Endothelial cell of umbilical vein (primary cell): ENCODE data around the gene FAM222A. TPM values are rescaled to one million over a fixed set of nuclear protein-coding genes. Genes with fewer than 3 reads are reported as not detected.

Experiments
- BruUV-seq: library from RNA; stranded (reverse); fragments of 400-500 nt; replicated peaks from 2 replicates; lab custom pipeline; 2021; lab: Mats Ljungman, UMichigan
- CTCF ChIA-PET: fragments of 300-600, 350-600 bp; sonication (Branson Sonifier 250); formaldehyde crosslinking; loops from one replicate; lab custom pipeline; 2021; ENCODE audit warnings: antibody characterized with exemption, inconsistent platforms; lab: Charles Lee
- POLR2A ChIA-PET: fragments of 300-600, 350-600 bp; sonication (Branson Sonifier 250); formaldehyde crosslinking; loops from one replicate; lab custom pipeline; 2021; ENCODE audit warnings: antibody characterized with exemption, inconsistent platforms; lab: Charles Lee
- DNase-seq: peaks from one replicate; pipeline ENCODE4 v3.0.0-alpha.2; 2011; ENCODE audit warnings: low read depth, low spot score
- FAIRE-seq: peaks from 2 replicates; lab custom pipeline; 2011; peaks lifted over from hg19 to GRCh38; lab: Jason Lieb, UNC
- H2AFZ ChIP-seq: 2 replicates; pipeline ENCODE4 v1.6.0; 2012; ENCODE audit warnings: low read depth, low read length, control low read depth, inconsistent platforms
- H3K27ac ChIP-seq: 2 replicates; pipeline ENCODE4 v1.5.1; 2011; ENCODE audit warnings: low read depth, mild to moderate bottlenecking, control low read depth, low read length, moderate library complexity; ENCODE audit not compliant: insufficient read depth
- H3K27me3 ChIP-seq, 2 experiments: 2 replicates each; pipeline versions ENCODE4 v1.6.0 to v1.6.1; 2011; ENCODE audit warnings: low read length in 2 of 2, mixed read lengths in 1 of 2; ENCODE audit not compliant: control insufficient read depth in 2 of 2, insufficient read depth in 2 of 2
- H3K36me3 ChIP-seq, 2 experiments: 2 replicates in 1 of 2; 3 replicates in 1 of 2; pipeline ENCODE4 v1.5.1; 2011; ENCODE audit warnings: low read length in 2 of 2, mild to moderate bottlenecking in 1 of 2, moderate library complexity in 1 of 2; ENCODE audit not compliant: control insufficient read depth in 2 of 2, insufficient read depth in 2 of 2; ENCODE audit errors: extremely low read depth in 1 of 2
- H3K4me1 ChIP-seq: 3 replicates; pipeline ENCODE4 v1.5.1; 2011; ENCODE audit warnings: mild to moderate bottlenecking, low read length; ENCODE audit not compliant: control insufficient read depth, insufficient read depth; ENCODE audit errors: extremely low read depth
- H3K4me2 ChIP-seq: 2 replicates; pipeline ENCODE4 v1.6.1; 2011; ENCODE audit warnings: low read length, control low read depth, mixed read lengths; ENCODE audit not compliant: insufficient read depth
- H3K4me3 ChIP-seq, 3 experiments: fragments of 200-600 bp in 1 of 3; sonication (generic), shearing (Covaris generic) in 1 of 3; replicated peaks in 1 of 3; 2 replicates each; pipeline ENCODE4 v1.5.1; 2011 to 2016; ENCODE audit warnings: control low read depth in 3 of 3, low read length in 3 of 3, mild to moderate bottlenecking in 2 of 3, inconsistent platforms in 1 of 3, low read depth in 1 of 3, moderate library complexity in 1 of 3; ENCODE audit not compliant: insufficient read depth in 1 of 3
- H3K79me2 ChIP-seq: 2 replicates; pipeline ENCODE4 v1.6.0; 2012; ENCODE audit warnings: low read length, inconsistent platforms; ENCODE audit not compliant: control insufficient read depth, insufficient read depth
- H3K9ac ChIP-seq: replicated peaks from 2 replicates; pipeline ENCODE3; 2011; ENCODE audit warnings: low read length, control low read depth; ENCODE audit not compliant: insufficient read depth; ENCODE audit errors: extremely low read depth
- H3K9me1 ChIP-seq: replicated peaks from 3 replicates; pipeline ENCODE4 v1.6.0; 2011; ENCODE audit warnings: mild to moderate bottlenecking, low read length; ENCODE audit not compliant: control insufficient read depth, insufficient read depth; ENCODE audit errors: extremely low read depth
- H3K9me3 ChIP-seq: replicated peaks from 2 replicates; pipeline ENCODE4 v1.5.1; 2012; ENCODE audit warnings: low read length, inconsistent platforms; ENCODE audit not compliant: control insufficient read depth, insufficient read depth
- H4K20me1 ChIP-seq: replicated peaks from 2 replicates; pipeline ENCODE3; 2011; ENCODE audit warnings: mild to moderate bottlenecking, low read length; ENCODE audit not compliant: control insufficient read depth, insufficient read depth; ENCODE audit errors: extremely low read depth
- CTCF ChIP-seq, 2 donors: IDR thresholded peaks; 1 replicate in 1 of 2; 2 replicates in 1 of 2; pipeline ENCODE4 v1.5.1; 2011; ENCODE audit warnings: low read length in 2 of 2, mild to moderate bottlenecking in 2 of 2, moderate library complexity in 2 of 2, control low read depth in 1 of 2, inconsistent platforms in 1 of 2, low read depth in 1 of 2; ENCODE audit not compliant: insufficient read depth in 1 of 2; ENCODE audit errors: extremely low read depth in 1 of 2
- EZH2 ChIP-seq: IDR thresholded peaks from 2 replicates; pipeline ENCODE4 v1.6.1; 2012; ENCODE audit warnings: borderline replicate concordance, low read depth, mild to moderate bottlenecking, moderate library complexity, low read length, inconsistent platforms; ENCODE audit not compliant: severe bottlenecking
- FOS ChIP-seq: IDR thresholded peaks from 2 replicates; pipeline ENCODE4 v1.6.1; 2011; ENCODE audit warnings: mild to moderate bottlenecking, low read length, moderate library complexity, borderline replicate concordance; ENCODE audit not compliant: insufficient read depth
- GATA2 ChIP-seq: IDR thresholded peaks from 2 replicates; pipeline ENCODE4 v1.7.0; 2011; ENCODE audit warnings: low read depth, mild to moderate bottlenecking, moderate library complexity, mixed read lengths, low read length; ENCODE audit not compliant: insufficient read length, insufficient read depth
- JUN ChIP-seq: IDR thresholded peaks from 2 replicates; pipeline ENCODE4 v1.6.1; 2011; ENCODE audit warnings: borderline replicate concordance, low read depth; ENCODE audit not compliant: insufficient read length, insufficient read depth
- MYC ChIP-seq: IDR thresholded peaks from one replicate; pipeline ENCODE4 v1.6.1; 2011; ENCODE audit warnings: mild to moderate bottlenecking, low read depth, low read length
- POLR2A ChIP-seq: IDR thresholded peaks from 2 replicates; pipeline ENCODE4 v1.6.1; 2012; ENCODE audit warnings: low read depth, mild to moderate bottlenecking, control low read depth, low read length
- POLR2AphosphoS5 ChIP-seq: IDR thresholded peaks from 2 replicates; pipeline ENCODE4 v1.6.1; 2012; ENCODE audit warnings: low read depth, mild to moderate bottlenecking, control low read depth, low read length, moderate library complexity; ENCODE audit not compliant: insufficient read depth
- dilution Hi-C: fragments of 300-500 bp; cut with MboI; formaldehyde crosslinking; loops from one replicate; pipeline ENCODE4 v1.15.0; 2019; ENCODE audit warnings: low sequenced_read_pairs; ENCODE audit not compliant: extremely low pct_ligation_motif_present
- intact Hi-C: fragments of 100-400 bp; cut with micrococcal nuclease; formaldehyde crosslinking; loops from one replicate; pipeline ENCODE4 v1.10.0; 2022
- polyA plus RNA-seq, 4 experiments: library from polyadenylated mRNA; depleted of rRNA in 3 of 4; stranded (reverse) in 3 of 4; unstranded in 1 of 4; fragments of >200 nt; gene quantifications; 2 replicates each; pipeline versions ENCODE4 v1.2.1 to v1.2.3, GENCODE V29; 2011 to 2012; ENCODE audit warnings: missing spikeins in 1 of 4
- total RNA-seq: library from RNA; stranded (reverse); gene quantifications from 2 replicates; pipeline ENCODE4 v1.2.3, GENCODE V29; 2021
- TF ChIP-seq, protein P1 (sequence below): IDR thresholded peaks from 2 replicates; pipeline ENCODE4 v1.6.1; 2011; ENCODE audit not compliant: insufficient read depth, insufficient read length

The FAM222A gene
- total and polyA plus RNA-seq, 2 donors (not counting 3 experiments of a cell fraction or from before 2014, with no cell fraction given), result 0.62 to 1.7 TPM

DNA sequence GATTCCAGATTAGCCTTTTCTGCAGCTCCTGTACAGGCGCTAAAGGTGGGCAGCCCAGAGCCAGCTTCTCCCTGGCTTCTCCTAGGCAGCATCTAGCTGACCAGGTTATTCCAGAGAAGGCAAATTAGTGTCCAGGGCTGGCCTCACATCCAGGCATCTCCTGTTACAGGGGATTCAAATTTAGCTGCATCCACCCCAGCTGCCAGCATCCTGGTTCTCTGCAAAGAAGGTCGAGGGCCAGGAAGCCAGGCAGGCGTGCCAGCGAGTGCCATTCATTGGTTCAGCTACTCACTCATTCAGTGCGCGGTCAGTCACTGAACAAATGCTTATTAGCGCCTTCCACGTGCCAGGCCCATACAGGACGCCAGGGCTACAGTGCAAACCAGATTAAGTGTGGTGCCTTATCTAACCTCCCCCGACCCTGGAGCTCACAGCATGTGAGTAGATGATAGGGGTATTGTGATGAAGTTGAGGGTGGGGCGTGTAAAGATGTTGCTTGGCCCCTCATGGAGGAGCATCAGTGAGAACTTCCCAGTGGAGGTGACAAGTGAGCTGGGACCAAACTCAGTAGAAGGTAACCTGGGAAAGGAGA is 15.7 kb upstream of the FAM222A start:
- H3K36me3 ChIP-seq, result no peaks in the 10 kb centered on the region
- intact Hi-C loops (no loop called here), dilution Hi-C loops (no loop called here)
- no peaks in the 10 kb centered on the region for H3K79me2 ChIP-seq
- H3K4me1 ChIP-seq, result no peaks in the 10 kb centered on the region
- TF ChIP-seq MYC (no peak), POLR2A (no peak)
- DNase-seq (no peak), FAIRE-seq (no peak)
- CTCF ChIA-PET, result interaction anchor here (2.8 kb wide), 1 partner anchor 100 kb away, joined by 7 read pairs; no protein-coding TSS in a partner anchor
- H3K27me3 ChIP-seq, result peaks cover 0 to 2% of the 10 kb centered on the region in 2 experiments
- no peak overlapping the region for H2AFZ ChIP-seq
- no peaks in the 10 kb centered on the region for H3K9me1 ChIP-seq
- no TSS peak for BruUV-seq
- no peak overlapping the region for H3K4me2 ChIP-seq
- H4K20me1 ChIP-seq, result no peaks in the 10 kb centered on the region
- H3K4me3 ChIP-seq, result no peak overlapping the region
- H3K27ac ChIP-seq, result no peak overlapping the region
- POLR2A ChIA-PET, result no interaction called here
- no peak overlapping the region for H3K9ac ChIP-seq
- H3K9me3 ChIP-seq, result no peaks in the 10 kb centered on the region

- Histone ChIP-seq H3K27ac (no peak overlapping the region), H3K9ac (no peak overlapping the region), H3K36me3 (no peaks in the 10 kb centered on the region), H3K27me3 (peaks cover 0 to 2% of the 10 kb centered on the region in 2 experiments), H3K79me2 (no peaks in the 10 kb centered on the region), H3K4me2 (no peak overlapping the region), H4K20me1 (no peaks in the 10 kb centered on the region), H3K4me3 (no peak overlapping the region), H2AFZ (no peak overlapping the region), H3K9me1 (no peaks in the 10 kb centered on the region), H3K4me1 (no peaks in the 10 kb centered on the region), H3K9me3 (no peaks in the 10 kb centered on the region)
- intact Hi-C loops (no loop called here), dilution Hi-C loops (no loop called here)
- no peak for DNase-seq
- no TSS peak for BruUV-seq
- CTCF ChIA-PET, result interaction anchor here (2.8 kb wide), 1 partner anchor 101 kb away, joined by 7 read pairs; no protein-coding TSS in a partner anchor
- no peak for FAIRE-seq
- TF ChIP-seq CTCF (IDR thresholded peaks at IDR 0.05; ENCODE audit: extremely low read depth in 1 of 2, insufficient read depth in 1 of 2, low read depth in 1 of 2, low read length in 2 of 2), result no peak
- TF ChIP-seq MYC, result no peak
- no peak for TF ChIP-seq EZH2
- no peak for TF ChIP-seq POLR2A
- TF ChIP-seq GATA2, result no peak
- TF ChIP-seq, protein P1, sequence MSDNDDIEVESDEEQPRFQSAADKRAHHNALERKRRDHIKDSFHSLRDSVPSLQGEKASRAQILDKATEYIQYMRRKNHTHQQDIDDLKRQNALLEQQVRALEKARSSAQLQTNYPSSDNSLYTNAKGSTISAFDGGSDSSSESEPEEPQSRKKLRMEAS, result no peak
- no peak for TF ChIP-seq JUN
- no peak for TF ChIP-seq FOS
- TF ChIP-seq POLR2AphosphoS5, result no peak
- POLR2A ChIA-PET, result no interaction called here
Measured at GRCh38 chr12:109698820-109699219, 14.8 kb upstream of the FAM222A start.
